ENCODE measurements around the gene SLC50A1. TPM values are rescaled to one million over a fixed set of nuclear protein-coding genes. Genes with fewer than 3 reads are reported as not detected.

The SLC50A1 gene
- total RNA-seq, 1 experiment from 2014 or later, result 38.4 TPM

GRCh38 chr1:155173478-155174323 lies 38.0 kb downstream of the SLC50A1 start, which contains the start of gene TRIM46:
Gene TRIM46 (plus strand): TSS chr1:155173849. CDS start chr1:155173967, 118 bp downstream.
- Histone ChIP-seq H3K4me1 (peaks cover 16% of the 10 kb centered on the region; the same call in 1 of the 2 replicates), H3K36me3 (ENCODE audit: control insufficient read depth, insufficient read depth, low read length) (no peaks in the 10 kb centered on the region), H3K4me3 (ENCODE audit: low read depth, low read length) (peak within 1 kb of the TSS; percentile 67), H3K9me3 (no peaks in the 10 kb centered on the region), H3K27me3 (replicated peaks; ENCODE audit: control insufficient read depth, insufficient read depth, low read length) (no peaks in the 10 kb centered on the region)
- H3K27me3 Mint-ChIP-seq (ENCODE audit: insufficient read depth, unreplicated experiment), result no peaks in the 10 kb centered on the region
- peak within 1 kb of the TSS; percentile 91 for H3K27ac Mint-ChIP-seq (ENCODE audit: unreplicated experiment)
- no peak for TF ChIP-seq CTCF (IDR thresholded peaks at IDR 0.05; ENCODE audit: insufficient read depth in 1 of 2, low read depth in 1 of 2, low read length in 1 of 2, severe bottlenecking in 1 of 2, unreplicated experiment in 1 of 2)
- no TSS peak for BruUV-seq (replicated peaks)
- POLR2A ChIA-PET, result interaction anchor here (1.0 to 1.7 kb wide), 5 partner anchors 20 to 89 kb away, joined by 4 to 15 read pairs (median 7); partner anchors contain the start of gene MTX1
- peak within 1 kb of the TSS; percentile 98 for H3K4me3 Mint-ChIP-seq (ENCODE audit: unreplicated experiment)
- H3K36me3 Mint-ChIP-seq (ENCODE audit: insufficient read depth, unreplicated experiment), result peaks cover 21% of the 10 kb centered on the region
- CTCF ChIA-PET, result interaction anchor here (0.7 to 2.6 kb wide), 31 partner anchors 10 to 542 kb away, joined by 3 to 77 read pairs (median 6); partner anchors contain the start of genes ADAM15 and CLK2
- intact Hi-C loops (cut with micrococcal nuclease; ENCODE audit: unreplicated experiment), result loop anchor here (1.0 kb wide), 1 partner anchor 123 kb away; no protein-coding TSS in a partner anchor
- H3K4me1 Mint-ChIP-seq (ENCODE audit: low read depth, unreplicated experiment), result peaks cover 13% of the 10 kb centered on the region
- no peak for DNase-seq
- H3K9me3 Mint-ChIP-seq (ENCODE audit: unreplicated experiment), result no peaks in the 10 kb centered on the region

DNA sequence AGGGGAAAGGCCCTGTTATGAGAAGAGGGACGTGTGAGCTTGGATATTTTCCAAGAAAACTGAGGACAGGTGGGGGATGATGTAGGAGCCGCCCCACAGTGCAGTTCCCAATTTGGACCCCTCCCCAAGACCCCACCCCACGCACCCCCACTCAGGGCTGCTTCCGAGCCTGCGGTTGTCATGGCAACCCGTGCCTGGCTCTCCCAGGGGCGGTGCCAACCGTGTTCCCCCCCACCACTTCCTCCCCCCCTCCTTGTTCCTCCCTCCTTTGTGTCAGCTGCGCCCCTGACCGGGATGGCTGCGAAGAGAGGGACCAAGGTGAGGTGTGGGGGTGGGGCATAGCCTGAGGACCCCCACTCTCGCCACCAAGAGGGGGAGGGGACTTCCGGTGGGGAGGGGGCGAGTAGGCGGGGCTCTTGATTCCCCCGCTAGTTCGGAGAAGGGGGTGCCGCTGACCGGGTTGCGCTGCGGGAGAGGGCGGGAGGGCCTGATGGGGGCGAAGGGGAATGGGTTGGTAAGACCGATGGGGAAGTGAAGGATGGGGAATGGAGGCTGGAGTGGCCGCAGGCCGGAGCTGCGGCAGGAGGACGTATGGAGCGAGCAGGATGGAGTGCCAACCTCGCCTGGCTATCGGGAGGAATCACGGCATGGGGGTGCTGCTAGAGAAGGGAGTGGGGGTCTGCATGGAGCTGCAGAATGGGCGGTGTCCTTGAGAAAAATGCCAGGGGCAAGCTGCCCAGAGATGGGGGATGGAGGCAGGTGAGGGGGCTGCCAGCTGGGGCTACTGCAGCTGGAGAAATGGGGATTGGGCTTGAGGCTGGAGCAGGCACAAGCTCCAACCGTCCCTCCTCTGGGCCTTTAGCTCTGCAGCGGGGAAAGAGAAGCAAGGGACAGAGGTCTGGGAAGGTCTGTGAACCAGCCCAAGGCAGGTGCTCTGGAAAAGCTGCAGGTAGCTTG lies 39.0 kb downstream of the SLC50A1 start:
- Histone ChIP-seq H3K27me3 (replicated peaks; ENCODE audit: control insufficient read depth, insufficient read depth, low read length) (no peaks in the 10 kb centered on the region), H3K4me3 (ENCODE audit: low read depth, low read length) (no peak overlapping the region), H3K9me3 (no peaks in the 10 kb centered on the region), H3K4me1 (peaks cover 16% of the 10 kb centered on the region; the same call in 1 of the 2 replicates), H3K36me3 (ENCODE audit: control insufficient read depth, insufficient read depth, low read length) (no peaks in the 10 kb centered on the region)
- ChIA-PET CTCF (interaction anchor here (1.0 to 2.6 kb wide), 3 partner anchors 18 to 83 kb away, joined by 3 to 20 read pairs (median 4); no protein-coding TSS in a partner anchor), POLR2A (interaction anchor here (0.6 kb wide), 1 partner anchor 172 kb away, joined by 5 read pairs; the partner anchor contains the start of gene ZBTB7B)
- intact Hi-C loops (cut with micrococcal nuclease; ENCODE audit: unreplicated experiment), result no loop called here
- no peak for DNase-seq
- Mint-ChIP-seq H3K9me3 (ENCODE audit: unreplicated experiment) (no peaks in the 10 kb centered on the region), H3K27ac (ENCODE audit: unreplicated experiment) (no peak overlapping the region), H3K36me3 (ENCODE audit: insufficient read depth, unreplicated experiment) (peaks cover 16% of the 10 kb centered on the region), H3K4me1 (ENCODE audit: low read depth, unreplicated experiment) (peaks cover 19% of the 10 kb centered on the region), H3K27me3 (ENCODE audit: insufficient read depth, unreplicated experiment) (no peaks in the 10 kb centered on the region), H3K4me3 (ENCODE audit: unreplicated experiment) (no peak overlapping the region)
- BruUV-seq (replicated peaks), result no TSS peak
- TF ChIP-seq CTCF (IDR thresholded peaks at IDR 0.05; ENCODE audit: insufficient read depth in 1 of 2, low read depth in 1 of 2, low read length in 1 of 2, severe bottlenecking in 1 of 2, unreplicated experiment in 1 of 2), result no peak

Data from Caco-2 (cell line).